ENCODE data around the gene DOHH.
A peak's percentile ranks its signal among the peaks of the same experiment; 100 is the strongest.

DOHH gene

GRCh38 chr19:3499738-3500428 is 591 bp downstream of the DOHH start:
- no peak for DNase-seq

DNA sequence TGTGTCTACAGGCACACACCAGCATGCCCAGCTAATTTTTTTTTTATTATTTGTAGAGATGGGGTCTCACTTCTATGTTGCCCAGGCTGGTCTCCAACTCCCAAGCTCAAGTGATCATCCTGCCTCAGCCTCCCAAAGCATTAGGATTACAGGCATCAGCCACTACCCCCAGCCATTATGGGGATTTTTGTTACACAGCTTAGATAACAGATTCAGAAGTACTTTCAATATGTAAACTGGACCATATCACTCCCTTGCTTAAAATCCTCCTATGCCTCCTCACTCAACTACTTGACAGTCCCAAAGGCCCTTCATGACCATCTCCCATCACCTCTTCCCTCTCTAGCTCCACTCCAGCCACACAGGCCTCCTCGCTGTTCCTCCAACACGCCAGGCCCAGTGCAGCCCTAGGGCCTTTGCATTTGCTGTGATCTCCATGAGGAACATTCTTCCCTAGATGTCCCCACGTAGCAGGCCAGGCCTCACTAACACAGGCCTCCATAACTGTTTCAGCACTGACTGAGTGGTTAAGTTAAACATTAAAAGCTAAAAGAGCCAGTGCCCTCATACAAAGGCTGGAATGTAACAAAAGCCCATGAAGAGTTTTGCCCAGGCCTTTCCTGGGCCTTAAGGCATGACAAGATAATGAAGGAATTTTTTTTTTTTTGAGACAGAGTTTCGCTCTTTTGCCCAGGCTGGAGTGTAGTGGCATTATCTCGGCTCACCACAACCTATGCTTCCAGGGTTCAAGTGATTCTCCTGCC is 2.5 kb downstream of the DOHH start:
- DNase-seq = no peak

GRCh38 chr19:3496392-3497273 is 3.8 kb downstream of the DOHH start:
- DNase-seq = no peak

DNA sequence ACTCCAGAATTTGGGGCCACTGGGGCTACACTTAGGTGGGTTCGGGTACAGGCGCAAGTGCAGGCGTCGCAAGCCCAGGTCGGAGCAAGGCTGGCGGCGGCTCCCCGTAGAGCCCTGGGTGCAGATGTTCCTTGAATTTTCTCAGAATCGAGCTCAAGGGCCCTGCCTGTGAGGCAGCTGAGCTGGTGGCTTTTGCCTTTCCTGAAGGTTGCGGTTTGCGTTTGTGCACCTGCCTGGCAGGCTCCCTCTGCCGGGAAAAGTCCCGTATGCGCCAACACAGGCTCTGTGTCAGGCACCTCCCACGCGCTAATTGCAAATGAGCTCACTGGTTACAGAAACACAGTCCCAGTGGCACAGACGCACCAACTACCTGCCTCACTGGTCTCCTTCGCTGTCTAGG is 5.9 kb downstream of the DOHH start:
- no peak for DNase-seq

- no peak for DNase-seq
These were observed 6.4 kb downstream of the DOHH start for GRCh38 chr19:3494051-3494450.

DNA sequence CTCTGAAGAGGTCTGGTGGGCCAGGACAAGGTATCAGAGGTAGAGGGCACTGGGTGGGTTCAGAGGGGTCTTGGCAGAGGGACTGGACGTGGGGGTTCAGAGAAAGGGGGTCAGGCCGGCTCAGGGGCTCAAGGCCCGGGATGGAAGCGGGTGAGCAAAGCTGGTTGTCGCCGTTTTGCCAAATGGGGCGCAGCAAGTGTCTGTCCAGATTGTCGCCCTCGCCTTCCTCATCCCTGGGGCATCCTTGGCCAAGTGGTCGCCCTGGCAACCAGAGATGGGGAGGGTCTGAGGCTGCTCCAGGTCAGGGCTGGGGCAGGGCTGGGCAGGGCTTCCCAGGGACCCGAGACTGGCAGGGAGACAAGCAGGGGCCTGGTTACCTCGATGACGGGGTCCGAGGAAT is 6.8 kb downstream of the DOHH start:
- DNase-seq = no peak

DNA sequence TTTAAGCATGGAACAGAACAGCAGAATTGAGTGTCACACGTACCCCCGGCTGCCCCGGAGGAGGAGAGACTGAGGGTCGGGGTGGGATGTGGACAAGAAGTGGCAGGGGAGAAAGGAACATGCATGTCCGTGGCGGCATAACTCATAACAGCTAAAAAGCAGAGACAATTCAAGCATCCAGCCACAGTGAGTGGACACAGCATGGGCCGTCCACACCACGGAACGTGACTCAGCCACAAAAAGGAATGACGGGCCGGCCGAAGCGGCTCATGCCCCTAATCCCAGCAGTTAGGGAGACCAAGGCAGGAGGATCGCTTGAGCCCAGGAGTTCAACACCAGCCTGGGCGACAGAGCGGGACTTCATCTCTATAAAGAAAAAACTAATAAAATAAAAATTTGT is 7.6 kb downstream of the DOHH start:
- no peak for DNase-seq

- DNase-seq = no peak
These were observed 8.2 kb downstream of the DOHH start for GRCh38 chr19:3492131-3492839.

GRCh38 chr19:3491396-3492119 is 8.9 kb downstream of the DOHH start:
- DNase-seq = no peak

- no peak for DNase-seq
These were observed 17.2 kb downstream of the DOHH start, which contains the start of gene SMIM44 for GRCh38 chr19:3483226-3483628. TSS of gene SMIM44 (minus strand) at chr19:3483441. CDS start at chr19:3483403, 38 bp downstream.

DNA sequence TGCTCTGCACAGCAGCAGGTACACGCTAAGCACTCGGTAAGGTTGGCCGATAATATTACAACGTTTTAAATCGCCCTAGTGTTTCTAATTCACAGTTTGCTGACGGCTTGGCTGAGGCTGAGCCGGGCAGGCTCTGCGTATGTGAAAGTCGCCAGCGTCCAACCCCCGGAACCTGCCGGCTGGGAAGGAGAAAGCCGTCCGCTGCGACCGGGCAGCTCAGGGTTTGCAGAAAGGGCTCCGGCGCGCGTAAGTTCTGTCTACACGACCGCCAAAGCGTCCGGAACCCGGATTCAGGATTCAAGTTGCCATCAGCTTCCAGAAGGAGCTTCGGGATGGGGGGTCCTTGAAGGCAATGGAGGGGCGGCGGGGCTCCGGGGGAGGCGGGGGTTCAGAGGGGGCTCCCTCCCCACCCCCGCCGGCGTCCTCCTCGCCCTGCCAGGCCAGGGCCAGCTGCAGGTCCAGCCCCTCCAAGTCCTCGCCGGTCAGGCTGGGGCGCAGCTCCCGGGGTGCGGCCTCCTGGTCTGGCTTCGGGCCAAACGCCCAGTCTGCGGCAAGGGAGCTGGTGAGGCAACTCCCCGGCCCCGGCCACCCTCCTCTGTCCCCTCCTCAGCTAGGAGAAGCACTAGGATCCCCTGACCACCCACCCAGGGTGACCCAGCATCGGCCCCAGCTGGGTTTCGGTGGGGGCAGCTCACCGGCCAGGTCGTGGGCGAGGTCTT is 17.8 kb downstream of the DOHH start:
- no peak for DNase-seq

GRCh38 chr19:3481241-3482090 is 19.0 kb downstream of the DOHH start:
- DNase-seq = no peak

- DNase-seq = no peak
These were observed 19.9 kb downstream of the DOHH start, which contains the start of gene SMIM24 for GRCh38 chr19:3480383-3481091. TSS of gene SMIM24 (minus strand) at chr19:3480525. CDS start at chr19:3480463, 62 bp downstream.

- no peak for DNase-seq
These were observed 20.6 kb downstream of the DOHH start for GRCh38 chr19:3479834-3480215.

GRCh38 chr19:3479177-3479833 is 21.2 kb downstream of the DOHH start:
- DNase-seq = peak; percentile 67 to 71

DNA sequence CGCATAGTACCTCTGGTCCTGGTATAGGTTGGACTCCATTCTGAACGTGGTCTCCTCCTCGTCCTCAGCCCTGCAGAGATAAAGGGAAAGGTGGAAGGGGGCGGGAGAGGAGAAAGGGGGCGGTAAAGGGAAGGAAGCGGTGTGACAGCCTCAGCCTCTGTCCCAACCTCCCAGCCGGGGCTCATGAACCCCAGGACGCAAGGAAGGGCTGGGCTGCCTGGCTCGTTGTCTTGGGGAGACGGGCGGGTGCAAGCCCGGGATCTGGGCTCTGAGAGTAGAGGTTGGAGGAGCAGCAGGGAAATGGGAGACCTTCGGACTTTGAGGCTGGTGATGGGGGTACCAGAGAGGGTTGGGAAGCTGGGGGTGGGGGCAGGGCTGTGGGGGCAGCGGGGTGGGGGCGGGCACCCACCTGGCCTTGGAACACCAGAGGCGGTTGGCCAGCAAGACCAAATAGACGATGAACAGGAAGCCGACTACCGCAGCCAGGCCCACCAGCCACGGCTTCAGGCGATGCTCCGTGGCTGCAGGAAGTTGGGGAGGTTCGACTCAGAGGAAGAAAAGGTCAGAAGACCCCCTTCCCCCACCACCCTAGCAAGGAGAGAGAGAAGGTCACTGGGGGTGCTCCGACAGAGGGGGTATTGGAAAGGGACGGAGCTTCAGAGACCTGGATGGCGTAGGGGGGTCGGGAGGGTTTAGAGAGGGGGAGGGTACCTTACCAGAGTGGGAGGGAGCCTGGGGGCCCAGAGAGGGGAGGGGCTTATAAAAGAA is 21.9 kb downstream of the DOHH start:
- peak; percentile 27 to 42 for DNase-seq

DNA sequence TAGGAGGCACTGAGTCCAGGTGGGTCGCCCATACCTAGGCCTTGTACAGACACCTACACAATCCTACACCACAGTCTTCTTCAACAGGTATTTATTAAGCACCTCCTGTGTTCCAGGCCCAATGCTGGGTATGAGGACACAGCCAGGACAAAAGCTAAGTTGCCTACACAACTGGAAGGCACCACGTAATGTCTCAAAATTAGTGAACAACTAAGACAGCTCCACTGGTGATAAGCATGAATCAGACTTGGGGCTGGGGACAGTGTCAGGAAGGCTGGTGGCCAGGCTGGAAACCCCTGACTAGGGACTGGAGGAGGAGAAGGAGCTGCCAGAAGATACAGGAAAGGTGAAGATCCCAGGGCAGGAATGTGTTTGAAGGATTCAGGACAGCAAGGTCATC is 22.5 kb downstream of the DOHH start:
- no peak for DNase-seq

GRCh38 chr19:3477506-3477905 is 23.0 kb downstream of the DOHH start:
- no peak for DNase-seq

Measured in AML-193 (cell line).